Stomach (tissue), 4 donors: ENCODE measurements around the gene PPP1R16B.

ENCODE experiments used
- POLR2A ChIP-seq, 4 donors: fragments of 450-650 bp; IDR thresholded peaks; one replicate each; pipeline ENCODE4 v1.6.1; 2016; ENCODE audit warnings: antibody characterized with exemption in 4 of 4, control low read depth in 2 of 4, mild to moderate bottlenecking in 1 of 4, moderate library complexity in 1 of 4
- POLR2AphosphoS5 ChIP-seq, 3 donors: sonication (generic); formaldehyde crosslinking; IDR thresholded peaks; one replicate each; pipeline ENCODE4 v1.6.1; 2016; ENCODE audit warnings: antibody characterized with exemption in 3 of 3

GRCh38 chr20:38840894-38841470, 35.5 kb downstream of the PPP1R16B start:
- no peak for TF ChIP-seq POLR2A (IDR thresholded peaks at IDR 0.05)
- TF ChIP-seq POLR2AphosphoS5 (IDR thresholded peaks at IDR 0.05) = no peak
